NCI-H1092 treated with DMSO at 0.1 percent for 48 hours (cell line): ENCODE data around the gene SMURF2.
"Not testable (repeated sequence)": the region's sequence is repeated elsewhere in the genome, so short reads cannot be mapped to it uniquely, and the experiment has no call there.

Experiments used
- DNase-seq: peaks from one replicate; lab custom pipeline; 2025; lab: John Stamatoyannopoulos, UW

Gene SMURF2

DNA sequence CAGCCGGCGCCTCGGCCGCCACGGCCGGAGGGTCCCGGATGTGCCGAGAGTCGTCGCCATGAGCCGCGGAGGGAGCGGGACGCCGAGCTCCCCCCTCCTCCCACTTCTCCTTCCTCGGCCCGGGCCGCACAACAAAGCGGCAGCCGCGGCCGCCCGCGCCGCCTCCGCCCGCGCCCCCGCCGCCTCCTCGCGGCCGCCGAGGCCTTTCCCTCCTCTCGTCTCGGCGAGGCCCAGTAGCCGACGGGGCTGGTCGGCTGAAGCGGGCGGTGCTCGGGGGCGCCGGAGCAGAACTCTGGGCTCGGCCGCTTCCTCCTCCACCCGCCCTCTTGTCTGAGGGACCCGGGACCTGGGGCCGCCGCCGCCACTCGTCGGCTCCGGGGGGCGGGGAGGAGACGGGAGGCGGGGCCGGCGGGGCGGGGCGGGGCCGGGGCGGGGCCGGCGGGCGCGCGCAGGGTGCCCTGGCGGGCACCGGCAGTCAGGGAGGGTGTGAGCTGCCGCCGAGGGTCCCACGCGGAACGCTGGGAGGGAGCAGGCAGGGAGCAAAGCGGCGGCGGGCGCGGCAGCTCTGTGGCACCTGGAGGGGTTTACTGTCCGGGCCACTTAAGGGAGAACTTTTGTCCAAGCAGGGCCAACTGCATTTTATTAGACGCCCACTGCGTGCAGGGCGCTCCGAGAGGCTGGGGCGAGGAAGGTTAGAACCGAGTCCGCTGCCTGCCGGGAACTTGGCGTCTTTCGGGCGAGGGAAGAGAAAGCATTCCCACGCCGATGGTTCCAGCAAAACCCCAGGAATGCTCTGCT is at the start of gene SMURF2:
TSS of gene SMURF2 (minus strand) at position 332 of the 798 bp plus-strand sequence. CDS start 427 bp downstream, outside the sequence.
- DNase-seq, result peak; percentile 63

- DNase-seq, result no peak
Observed at GRCh38 chr17:64709481-64709880, 47.4 kb upstream of the SMURF2 start.

DNA sequence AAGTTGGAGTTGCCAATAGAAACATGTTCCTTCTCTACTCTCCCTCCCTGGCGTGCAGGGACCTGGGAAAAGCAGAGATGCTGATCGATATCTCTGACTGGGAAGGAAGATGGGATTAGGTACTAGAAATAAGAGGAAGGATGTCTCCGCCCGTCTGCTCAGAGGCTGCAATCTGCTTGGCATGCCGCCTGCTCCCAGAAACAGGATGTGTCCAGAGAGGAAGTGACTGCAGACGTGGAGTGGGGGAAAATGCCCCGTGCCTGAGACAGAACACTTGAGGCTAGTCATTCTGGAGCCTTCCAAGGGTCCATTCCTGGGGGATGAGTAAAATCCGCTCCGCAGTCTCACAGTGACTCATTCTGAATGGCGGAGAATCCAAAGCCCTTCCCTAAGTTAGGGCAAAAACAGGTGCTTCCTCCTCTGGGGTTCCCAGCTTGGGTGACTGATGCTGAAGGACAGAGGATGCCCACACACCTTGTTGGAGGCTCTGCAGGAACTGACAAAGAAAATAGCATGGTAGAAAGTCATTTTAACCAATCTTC is 45.0 kb upstream of the SMURF2 start:
- peak; percentile 25 for DNase-seq

- DNase-seq, result peak; percentile 25
Observed at GRCh38 chr17:64706224-64707049, 44.3 kb upstream of the SMURF2 start.

- DNase-seq, result no peak
Observed at GRCh38 chr17:64702815-64703214, 40.7 kb upstream of the SMURF2 start.

DNA sequence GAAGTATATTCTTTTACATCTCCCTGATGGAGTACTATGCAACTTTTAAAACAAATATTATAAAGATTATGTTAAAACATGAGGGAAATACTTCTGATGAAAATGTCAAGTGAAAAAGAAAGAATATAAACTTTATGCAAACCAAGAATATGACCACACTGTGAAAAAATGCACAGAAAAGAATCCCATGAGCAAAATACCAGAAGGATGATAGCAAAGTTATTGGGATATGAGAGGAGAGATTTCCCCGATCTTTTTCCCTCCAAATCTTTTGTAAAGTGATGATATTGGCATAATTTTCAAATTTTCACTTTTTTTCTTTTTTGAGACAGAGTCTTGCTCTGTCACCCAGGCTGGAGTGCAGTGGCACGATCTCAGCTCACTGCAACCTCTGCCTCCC is 36.6 kb upstream of the SMURF2 start:
- no peak for DNase-seq

DNA sequence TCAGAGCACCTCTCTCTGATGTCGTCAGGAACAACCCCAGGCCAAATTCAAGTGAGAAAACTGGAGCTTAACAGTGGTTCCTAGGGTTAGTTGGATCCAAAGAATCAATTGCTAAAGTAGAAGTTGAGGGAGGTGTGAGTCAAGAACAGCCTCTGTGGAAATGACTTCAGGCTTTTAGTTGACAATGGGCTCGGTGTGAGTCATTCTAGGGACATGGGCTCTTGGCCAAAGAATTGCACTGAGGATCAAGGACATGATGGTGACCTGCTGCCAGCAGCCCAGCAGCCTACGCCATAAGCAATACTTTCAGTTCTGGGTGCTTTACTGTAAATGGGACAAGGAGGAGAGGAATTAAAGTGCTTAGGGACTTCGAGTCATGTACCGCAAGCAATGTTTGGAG is 32.1 kb upstream of the SMURF2 start:
- no peak for DNase-seq

- no peak for DNase-seq
Observed at GRCh38 chr17:64692187-64692586, 30.1 kb upstream of the SMURF2 start.

DNA sequence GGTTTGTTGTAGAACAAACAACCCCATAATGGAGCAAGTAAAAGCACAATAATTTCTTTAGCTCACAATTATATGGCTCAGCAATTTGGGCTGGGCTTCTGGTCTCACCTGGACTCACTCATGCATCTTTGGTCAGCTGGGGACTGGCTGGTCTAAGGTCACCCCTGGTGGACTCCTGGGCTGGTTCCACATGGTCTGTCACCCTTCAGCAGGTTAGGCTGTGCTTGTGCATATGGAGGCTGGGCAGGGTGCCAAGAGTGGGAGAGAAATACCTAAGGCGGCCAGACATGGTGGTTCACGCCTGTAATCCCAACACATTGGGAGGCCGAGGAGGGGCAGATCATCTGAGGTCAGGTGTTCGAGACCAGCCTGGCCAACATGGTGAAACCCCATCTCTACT is 27.0 kb upstream of the SMURF2 start:
- DNase-seq, result no peak

GRCh38 chr17:64688481-64688880 is 26.4 kb upstream of the SMURF2 start:
- DNase-seq, result no peak

GRCh38 chr17:64687961-64688360 is 25.9 kb upstream of the SMURF2 start:
- DNase-seq, result no peak

GRCh38 chr17:64687376-64687775 is 25.3 kb upstream of the SMURF2 start:
- no peak for DNase-seq

- no peak for DNase-seq
Observed at GRCh38 chr17:64686705-64687104, 24.6 kb upstream of the SMURF2 start.

DNA sequence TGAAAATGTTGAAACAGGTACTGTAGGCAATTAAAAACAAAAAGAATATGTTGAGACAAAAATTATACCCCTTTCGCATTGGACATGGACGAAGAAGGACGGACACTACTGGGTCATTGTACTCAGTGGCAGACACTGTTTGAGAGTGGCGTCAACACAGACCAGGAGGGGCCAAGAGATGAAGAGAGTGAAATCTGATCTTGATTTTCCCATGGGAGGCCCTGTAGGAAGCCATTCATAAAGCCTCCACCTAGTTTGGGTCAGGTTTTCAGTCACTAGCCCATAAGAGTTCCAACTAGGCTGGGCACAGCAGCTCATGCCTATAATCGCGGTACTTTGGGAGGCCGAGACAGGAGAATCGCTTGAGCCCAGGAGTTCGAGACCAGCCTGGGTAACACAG is 23.6 kb upstream of the SMURF2 start:
- no peak for DNase-seq

GRCh38 chr17:64683796-64684195 is 21.7 kb upstream of the SMURF2 start:
- DNase-seq, result no peak

DNA sequence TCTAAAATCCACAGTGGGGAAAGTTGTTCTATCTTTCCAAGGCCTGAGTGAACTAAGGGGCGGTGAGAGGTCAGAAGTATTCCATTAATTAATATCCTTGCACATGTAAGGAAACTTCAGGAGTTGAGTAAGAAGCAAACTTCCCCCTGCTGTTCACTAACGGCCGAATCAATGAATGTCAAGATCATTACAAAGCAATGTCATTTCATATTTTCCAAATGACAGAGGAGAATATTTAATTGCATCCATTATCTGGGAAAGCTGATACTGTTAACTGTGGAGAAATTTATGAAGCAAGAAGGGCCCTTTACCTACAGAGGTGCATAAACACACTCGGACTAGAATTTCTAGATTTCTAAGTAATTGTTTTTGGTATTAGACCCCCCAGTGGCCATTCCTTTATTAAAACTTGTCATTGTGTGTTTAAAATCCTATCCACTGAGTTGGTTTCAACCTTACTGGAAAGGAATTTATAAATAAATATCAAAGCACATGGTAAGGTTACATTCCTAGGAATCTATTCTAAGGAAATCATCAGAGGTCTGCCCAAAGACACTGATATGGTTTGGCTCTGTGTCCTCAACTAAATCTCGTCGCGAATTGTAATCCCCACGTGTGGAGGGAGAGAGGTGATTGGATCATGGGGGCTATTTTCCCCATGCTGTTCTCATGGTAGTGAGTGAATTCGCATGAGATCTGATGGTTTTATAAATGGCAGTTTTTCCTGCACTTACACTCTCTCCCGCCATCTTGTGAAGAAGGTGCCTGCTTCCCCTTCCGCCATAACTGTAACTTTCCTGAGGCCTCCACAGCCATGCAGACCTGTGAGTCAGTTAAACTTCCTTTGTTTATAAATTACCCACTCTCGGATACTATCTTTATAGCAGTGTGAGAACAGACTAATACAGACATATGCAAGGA is 20.4 kb upstream of the SMURF2 start:
- DNase-seq, result no peak

DNA sequence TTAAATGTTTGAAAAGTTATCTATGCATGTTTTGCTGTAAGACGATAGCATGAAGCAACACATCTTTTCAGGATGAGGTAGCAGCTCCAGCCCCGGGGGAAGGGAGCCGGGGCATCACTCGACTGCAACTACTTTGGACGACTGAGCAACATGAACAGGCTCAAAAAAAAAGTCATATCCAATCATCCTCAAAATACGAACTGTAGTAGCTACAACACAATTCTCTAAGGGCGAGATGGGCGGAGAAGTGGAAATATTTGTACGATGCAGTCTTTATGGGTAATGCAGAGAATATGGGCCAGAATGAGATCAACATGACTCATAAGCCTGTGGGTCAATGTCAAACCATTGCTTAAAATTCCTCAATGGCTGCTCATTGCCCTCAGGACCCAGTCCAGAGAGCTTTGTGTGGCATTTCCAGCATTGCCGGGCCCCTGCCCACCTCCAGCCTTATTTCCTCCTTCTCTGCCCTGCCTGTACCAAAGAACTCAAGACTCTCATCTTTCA is 17.7 kb upstream of the SMURF2 start:
- DNase-seq, result no peak

DNA sequence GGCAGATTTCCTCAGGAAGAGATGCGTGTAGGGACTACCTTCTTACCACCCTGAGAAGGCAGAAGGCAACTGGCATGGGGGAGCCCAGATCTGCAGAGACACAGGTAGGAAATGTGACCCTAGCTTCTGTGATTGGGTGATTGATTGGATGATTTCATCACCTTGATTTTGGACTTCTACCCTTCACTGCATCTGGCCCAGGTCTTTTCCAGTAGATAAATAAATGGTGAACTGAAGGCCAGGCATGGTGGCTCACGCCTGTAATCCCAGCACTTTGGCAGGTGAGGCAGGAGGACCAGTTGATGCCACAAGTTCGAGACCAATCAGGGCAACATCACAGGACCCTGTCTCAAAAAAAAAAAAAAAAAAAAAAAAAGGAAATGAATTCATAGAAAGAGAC is 14.7 kb upstream of the SMURF2 start:
- DNase-seq, result no peak

- DNase-seq, result not testable (repeated sequence)
Observed at GRCh38 chr17:64670843-64671590, 8.9 kb upstream of the SMURF2 start.

GRCh38 chr17:64667807-64668721 is 6.0 kb upstream of the SMURF2 start:
- not testable (repeated sequence) for DNase-seq
